ENCODE data around the gene TDRD3. TPM values are rescaled to one million over a fixed set of nuclear protein-coding genes. Genes with fewer than 3 reads are reported as not detected.
A peak's percentile ranks its signal among the peaks of the same experiment; 100 is the strongest.

The TDRD3 gene
- total RNA-seq, 1 experiment from 2014 or later = 17.3 TPM

- no peak overlapping the region for H3K27ac ChIP-seq
- no peaks in the 10 kb centered on the region for H4K20me1 ChIP-seq (ENCODE audit: insufficient read depth)
- BruUV-seq (replicated peaks) = no TSS peak
- intact Hi-C loops (cut with micrococcal nuclease; ENCODE audit: unreplicated experiment) = no loop called here
- ChIA-PET POLR2A (ENCODE audit: unreplicated experiment) (no interaction called here), CTCF (no interaction called here)
- H3K4me1 ChIP-seq (replicated peaks; ENCODE audit: insufficient read depth) = no peaks in the 10 kb centered on the region
- no peaks in the 10 kb centered on the region; the same call in 1 of the 2 replicates for H3K27me3 ChIP-seq (ENCODE audit: insufficient read depth, low read depth)
- no peaks in the 10 kb centered on the region for H3K9me2 ChIP-seq (ENCODE audit: insufficient read depth)
- DNase-seq = no peak
- no peak for TF ChIP-seq EZH2 (IDR thresholded peaks at IDR 0.05; ENCODE audit: low read depth)
- TF ChIP-seq, protein P1, sequence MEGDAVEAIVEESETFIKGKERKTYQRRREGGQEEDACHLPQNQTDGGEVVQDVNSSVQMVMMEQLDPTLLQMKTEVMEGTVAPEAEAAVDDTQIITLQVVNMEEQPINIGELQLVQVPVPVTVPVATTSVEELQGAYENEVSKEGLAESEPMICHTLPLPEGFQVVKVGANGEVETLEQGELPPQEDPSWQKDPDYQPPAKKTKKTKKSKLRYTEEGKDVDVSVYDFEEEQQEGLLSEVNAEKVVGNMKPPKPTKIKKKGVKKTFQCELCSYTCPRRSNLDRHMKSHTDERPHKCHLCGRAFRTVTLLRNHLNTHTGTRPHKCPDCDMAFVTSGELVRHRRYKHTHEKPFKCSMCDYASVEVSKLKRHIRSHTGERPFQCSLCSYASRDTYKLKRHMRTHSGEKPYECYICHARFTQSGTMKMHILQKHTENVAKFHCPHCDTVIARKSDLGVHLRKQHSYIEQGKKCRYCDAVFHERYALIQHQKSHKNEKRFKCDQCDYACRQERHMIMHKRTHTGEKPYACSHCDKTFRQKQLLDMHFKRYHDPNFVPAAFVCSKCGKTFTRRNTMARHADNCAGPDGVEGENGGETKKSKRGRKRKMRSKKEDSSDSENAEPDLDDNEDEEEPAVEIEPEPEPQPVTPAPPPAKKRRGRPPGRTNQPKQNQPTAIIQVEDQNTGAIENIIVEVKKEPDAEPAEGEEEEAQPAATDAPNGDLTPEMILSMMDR (conservative IDR thresholded peaks at IDR 0.05) = no peak
- no peak overlapping the region for H2AFZ ChIP-seq
- no peaks in the 10 kb centered on the region; the same call in 1 of the 2 replicates for H3K9me3 ChIP-seq (ENCODE audit: insufficient read depth, low read depth)
- H3K4me3 ChIP-seq = no peak overlapping the region
- H3K79me2 ChIP-seq (ENCODE audit: low read depth) = no peaks in the 10 kb centered on the region
- H3F3A ChIP-seq (ENCODE audit: insufficient read depth, low read depth) = no peaks in the 10 kb centered on the region
- no peak overlapping the region for H3K4me2 ChIP-seq
- no peaks in the 10 kb centered on the region for H3K36me3 ChIP-seq (ENCODE audit: low read depth)
Observed at GRCh38 chr13:60386250-60386649, 10.8 kb upstream of the TDRD3 start.

GRCh38 chr13:60392131-60392530 is 4.9 kb upstream of the TDRD3 start:
- no peaks in the 10 kb centered on the region for H3K27me3 ChIP-seq (ENCODE audit: insufficient read depth, low read depth)
- H3K79me2 ChIP-seq (ENCODE audit: low read depth) = no peaks in the 10 kb centered on the region
- no peak overlapping the region for H3K4me2 ChIP-seq
- H3K9me3 ChIP-seq (ENCODE audit: insufficient read depth, low read depth) = no peaks in the 10 kb centered on the region; the same call in 1 of the 2 replicates
- DNase-seq = no peak
- ChIA-PET CTCF (no interaction called here), POLR2A (ENCODE audit: unreplicated experiment) (no interaction called here)
- no peak overlapping the region for H3K27ac ChIP-seq
- intact Hi-C loops (cut with micrococcal nuclease; ENCODE audit: unreplicated experiment) = no loop called here
- peaks cover 3% of the 10 kb centered on the region; the same call in 1 of the 2 replicates for H3F3A ChIP-seq (ENCODE audit: insufficient read depth, low read depth)
- no peaks in the 10 kb centered on the region for H3K36me3 ChIP-seq (ENCODE audit: low read depth)
- H2AFZ ChIP-seq = no peak overlapping the region
- BruUV-seq (replicated peaks) = no TSS peak
- H4K20me1 ChIP-seq (ENCODE audit: insufficient read depth) = no peaks in the 10 kb centered on the region
- H3K4me3 ChIP-seq = no peak overlapping the region
- no peak for TF ChIP-seq EZH2 (IDR thresholded peaks at IDR 0.05; ENCODE audit: low read depth)
- TF ChIP-seq, protein P1 (conservative IDR thresholded peaks at IDR 0.05) = no peak
- no peaks in the 10 kb centered on the region for H3K4me1 ChIP-seq (replicated peaks; ENCODE audit: insufficient read depth)
- H3K9me2 ChIP-seq (ENCODE audit: insufficient read depth) = no peaks in the 10 kb centered on the region

DNA sequence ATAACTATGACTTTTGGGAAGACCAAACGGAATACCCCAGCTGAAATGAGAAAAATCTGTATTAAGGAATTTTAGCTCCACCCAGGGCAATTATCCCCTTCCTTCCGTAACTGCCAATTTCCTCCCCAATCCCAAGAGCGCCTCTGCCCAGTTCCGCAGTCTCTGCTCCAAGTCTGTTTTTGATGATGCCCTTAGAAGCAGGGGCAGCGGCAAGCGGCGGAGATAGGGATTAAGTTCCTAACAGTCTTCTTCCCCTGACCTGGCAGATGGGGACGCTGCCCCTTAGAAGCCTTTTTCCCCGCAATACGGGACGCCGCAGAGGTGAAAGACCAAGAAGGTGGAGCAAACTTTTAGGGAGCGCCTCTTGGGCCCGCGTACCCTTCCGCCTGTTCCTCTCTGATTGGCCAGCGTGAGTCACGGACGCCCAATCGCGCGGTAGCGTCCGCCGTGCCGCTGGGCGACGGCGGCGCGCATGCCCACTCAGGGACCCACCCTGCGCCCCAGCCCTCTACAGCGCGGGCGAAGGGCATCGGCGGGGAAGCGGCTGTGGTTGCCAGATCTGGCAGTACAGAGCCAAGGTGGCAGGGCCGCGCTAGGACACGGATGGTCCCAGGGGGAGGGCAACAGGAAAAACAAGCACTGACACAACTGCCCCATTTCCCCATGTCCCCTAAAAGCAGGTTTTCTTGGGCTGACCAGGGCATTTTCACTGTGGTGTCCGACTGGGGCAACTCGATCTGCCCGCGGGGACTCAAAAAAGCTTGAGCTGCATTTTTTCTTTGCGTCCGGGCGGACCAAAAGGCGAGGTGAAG is 843 bp upstream of the TDRD3 start:
- Histone ChIP-seq H3K9me3 (ENCODE audit: insufficient read depth, low read depth) (no peaks in the 10 kb centered on the region), H3K27me3 (ENCODE audit: insufficient read depth, low read depth) (no peaks in the 10 kb centered on the region), H3F3A (ENCODE audit: insufficient read depth, low read depth) (peaks cover 3% of the 10 kb centered on the region; the same call in 1 of the 2 replicates), H3K9me2 (ENCODE audit: insufficient read depth) (no peaks in the 10 kb centered on the region), H2AFZ (peak overlapping the region; percentile 93), H3K4me1 (replicated peaks; ENCODE audit: insufficient read depth) (peaks cover 16% of the 10 kb centered on the region), H3K79me2 (ENCODE audit: low read depth) (peaks cover 32% of the 10 kb centered on the region), H3K4me2 (peak overlapping the region; percentile 88), H3K4me3 (peak overlapping the region; percentile 72), H4K20me1 (ENCODE audit: insufficient read depth) (no peaks in the 10 kb centered on the region), H3K27ac (peak overlapping the region; percentile 77), H3K36me3 (ENCODE audit: low read depth) (no peaks in the 10 kb centered on the region)
- ChIA-PET CTCF (interaction anchor here (0.6 kb wide), 1 partner anchor 733 kb away, joined by 3 read pairs; no protein-coding TSS in a partner anchor), POLR2A (ENCODE audit: unreplicated experiment) (no interaction called here)
- BruUV-seq (replicated peaks) = TSS peak; percentile 13
- TF ChIP-seq, protein P1 (conservative IDR thresholded peaks at IDR 0.05) = no peak
- no peak for TF ChIP-seq EZH2 (IDR thresholded peaks at IDR 0.05; ENCODE audit: low read depth)
- peak; percentile 83 to 90 for DNase-seq
- intact Hi-C loops (cut with micrococcal nuclease; ENCODE audit: unreplicated experiment) = loop anchor here (5.0 kb wide), 1 partner anchor 234 kb away; the partner anchor contains the start of gene DIAPH3
